Endothelial cell of hepatic sinusoid (primary cell): ENCODE results near the gene CHD2.
"Not testable (repeated sequence)": the region's sequence is repeated elsewhere in the genome, so short reads cannot be mapped to it uniquely, and the experiment has no call there.

Source experiments
- in situ Hi-C: cut with HindIII; loops from 2 replicates; pipeline ENCODE4 v1.10.0; 2017; ENCODE audit warnings: low sequenced_read_pairs

CHD2 gene

GRCh38 chr15:92899948-92900730 is at the start of gene CHD2:
Gene CHD2 (plus strand): TSS chr15:92900324. CDS start chr15:92901238, 914 bp downstream.
- in situ Hi-C loops = loop anchor here (5.0 to 10.0 kb wide), 2 partner anchors 68 to 85 kb away; no protein-coding TSS in a partner anchor

GRCh38 chr15:92853222-92853621 is 46.9 kb upstream of the CHD2 start:
- in situ Hi-C loops = no loop called here

- in situ Hi-C loops = no loop called here
Observed at GRCh38 chr15:92861742-92862141, 38.4 kb upstream of the CHD2 start.

DNA sequence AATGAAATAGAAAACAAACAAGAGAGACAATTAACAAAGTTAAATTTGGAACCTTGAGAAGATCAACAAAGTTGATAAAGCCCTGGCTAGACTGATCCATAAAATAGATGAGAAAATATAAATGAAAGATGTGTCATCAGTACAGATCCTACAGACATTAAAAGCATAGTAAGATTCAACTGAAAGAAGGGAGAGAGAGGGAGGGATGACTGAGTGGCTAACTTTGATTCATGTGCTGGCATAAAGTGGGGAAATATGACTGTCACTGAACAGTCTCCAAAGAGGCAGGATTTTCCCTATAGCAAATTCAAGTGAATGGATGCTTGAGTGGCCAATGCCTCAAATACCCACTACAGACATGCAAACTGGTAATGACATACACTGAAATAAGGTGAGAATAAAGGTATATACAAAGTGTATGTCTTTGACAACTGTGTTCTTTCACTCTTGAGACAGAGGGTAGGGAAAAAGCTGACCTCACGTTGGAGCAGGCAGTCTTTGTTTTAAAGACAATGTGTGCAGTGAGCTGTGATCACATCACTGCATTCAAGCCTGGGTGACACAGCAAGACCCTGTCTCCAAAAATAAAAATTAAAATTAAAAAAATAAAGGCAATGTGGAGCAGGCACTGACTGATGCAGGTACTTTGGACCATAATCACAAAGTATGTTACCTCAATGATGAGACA is 35.9 kb upstream of the CHD2 start:
- in situ Hi-C loops = no loop called here

DNA sequence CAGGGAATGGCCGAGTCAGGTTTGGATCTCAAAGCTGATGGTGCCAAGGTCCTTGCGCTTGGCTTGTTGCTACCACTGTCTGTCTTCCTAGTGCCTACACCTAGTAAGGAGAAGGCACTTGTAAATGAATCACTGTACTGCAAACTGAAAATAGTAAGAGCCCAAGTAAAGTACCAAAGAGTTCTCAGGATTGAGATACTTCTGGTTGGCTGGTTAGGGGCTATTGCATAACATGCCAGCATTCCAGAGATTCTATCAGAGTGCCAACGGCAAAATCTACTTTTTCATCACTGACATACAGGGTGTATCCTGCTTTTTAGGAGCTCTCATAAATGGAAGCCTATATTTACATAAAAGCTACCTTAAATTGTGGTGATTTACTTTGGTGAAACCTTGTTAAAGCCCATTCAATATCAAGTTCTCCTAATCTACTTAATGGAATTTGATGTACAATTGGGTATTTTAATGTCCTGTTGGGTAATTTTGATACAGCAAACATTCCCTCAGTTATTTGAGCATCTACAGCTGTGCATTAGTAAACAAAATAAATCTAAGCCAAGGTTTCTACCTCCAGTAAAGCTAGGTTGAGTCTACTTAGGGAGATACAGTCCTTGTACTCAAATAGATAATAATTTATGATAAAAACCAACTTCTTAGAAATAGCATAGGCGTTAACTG is 30.7 kb upstream of the CHD2 start:
- in situ Hi-C loops = no loop called here

DNA sequence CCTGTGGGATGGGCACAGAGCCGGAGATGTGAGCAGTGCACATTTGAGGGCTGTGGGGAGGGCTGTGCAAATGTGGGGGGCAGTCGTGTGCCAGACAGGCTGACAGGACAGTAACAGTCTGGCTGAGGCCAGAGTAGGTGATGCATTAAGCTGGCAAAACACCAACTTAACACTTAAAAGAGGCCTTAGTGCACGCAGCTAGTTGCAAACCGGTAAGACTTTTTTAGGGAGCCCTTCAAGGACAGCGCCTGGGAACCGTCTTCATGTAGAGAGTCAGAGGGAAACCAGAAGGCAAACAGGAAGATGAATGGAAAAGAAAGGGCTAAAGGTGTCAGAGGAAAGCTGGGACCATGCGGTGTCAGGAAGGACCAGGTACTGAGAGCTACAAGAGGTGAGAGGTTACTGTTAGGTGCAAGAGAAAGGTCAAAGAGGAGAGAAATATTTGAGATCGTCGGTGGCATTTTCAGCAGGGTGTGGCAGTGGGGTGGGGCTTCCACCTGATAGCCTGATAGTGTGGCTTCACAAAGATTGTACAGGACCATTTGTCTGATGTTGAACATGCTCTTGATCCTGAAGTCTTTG is 30.0 kb upstream of the CHD2 start:
- in situ Hi-C loops = no loop called here

- in situ Hi-C loops = not testable (repeated sequence)
Observed at GRCh38 chr15:92872967-92873366, 27.2 kb upstream of the CHD2 start.

DNA sequence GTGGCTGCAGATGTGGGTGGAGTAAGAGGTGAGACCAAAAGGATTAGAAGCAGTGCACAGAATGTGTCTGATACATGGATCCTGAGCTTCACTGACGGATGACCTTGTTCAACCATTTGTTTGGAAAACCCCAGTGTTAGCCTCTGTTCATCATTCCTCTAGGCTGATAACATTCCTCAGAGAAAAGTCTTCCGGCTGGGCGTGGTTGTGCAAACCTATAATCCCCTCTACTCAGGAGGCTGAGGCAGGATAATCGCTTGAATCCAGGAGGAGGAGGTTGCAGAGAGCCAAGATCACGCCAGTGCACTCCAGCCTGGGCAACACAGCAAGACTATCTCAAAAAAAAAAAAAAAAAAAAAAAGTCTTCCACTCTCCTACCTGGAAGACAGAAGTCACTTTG is 23.1 kb upstream of the CHD2 start:
- in situ Hi-C loops = no loop called here

- in situ Hi-C loops = no loop called here
Observed at GRCh38 chr15:92877416-92877815, 22.7 kb upstream of the CHD2 start.

DNA sequence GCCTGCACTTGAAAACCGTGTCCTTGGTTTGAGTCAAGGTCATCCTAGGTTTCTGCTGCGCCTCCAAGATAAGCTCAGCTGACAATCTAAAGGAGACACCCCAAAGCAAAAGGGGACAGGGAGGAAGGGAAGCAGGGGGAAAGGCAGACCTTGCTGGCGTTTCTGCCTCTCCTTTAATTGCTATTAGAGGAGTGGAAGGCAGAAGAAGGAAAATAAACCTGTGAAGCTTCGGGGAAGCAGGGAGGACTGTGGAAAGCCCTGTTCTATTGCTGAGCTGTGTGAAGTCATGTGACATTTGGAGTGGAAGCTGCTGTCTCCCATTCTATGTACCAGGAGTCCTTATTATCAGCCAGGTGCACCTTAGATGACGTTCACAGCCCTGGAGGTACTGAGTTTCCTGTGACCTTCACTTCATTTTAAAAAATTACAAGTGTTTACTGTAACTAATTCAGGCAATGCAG is 21.5 kb upstream of the CHD2 start:
- in situ Hi-C loops = no loop called here

- in situ Hi-C loops = no loop called here
Observed at GRCh38 chr15:92879949-92880725, 20.0 kb upstream of the CHD2 start.

DNA sequence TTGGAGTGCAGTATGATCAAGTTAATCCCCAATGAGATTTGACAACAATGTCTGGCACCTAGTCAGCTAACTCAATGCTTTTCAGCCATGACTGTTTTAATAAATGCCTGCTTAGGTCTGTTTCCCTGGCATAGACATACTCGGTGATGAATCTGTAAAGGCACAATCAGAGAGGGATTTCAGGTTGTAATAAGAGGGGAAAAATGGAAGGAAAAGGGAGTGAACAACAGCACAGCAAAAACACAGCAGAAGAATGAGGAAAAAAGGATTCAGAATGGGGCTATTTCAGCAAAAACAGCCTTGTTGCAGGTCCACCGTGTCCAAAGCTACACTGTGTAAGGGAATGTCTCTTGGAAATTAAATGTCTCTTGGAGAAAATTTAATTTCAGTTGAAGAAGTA is 19.3 kb upstream of the CHD2 start:
- in situ Hi-C loops = no loop called here

GRCh38 chr15:92881211-92881754 is 18.8 kb upstream of the CHD2 start:
- in situ Hi-C loops = no loop called here

DNA sequence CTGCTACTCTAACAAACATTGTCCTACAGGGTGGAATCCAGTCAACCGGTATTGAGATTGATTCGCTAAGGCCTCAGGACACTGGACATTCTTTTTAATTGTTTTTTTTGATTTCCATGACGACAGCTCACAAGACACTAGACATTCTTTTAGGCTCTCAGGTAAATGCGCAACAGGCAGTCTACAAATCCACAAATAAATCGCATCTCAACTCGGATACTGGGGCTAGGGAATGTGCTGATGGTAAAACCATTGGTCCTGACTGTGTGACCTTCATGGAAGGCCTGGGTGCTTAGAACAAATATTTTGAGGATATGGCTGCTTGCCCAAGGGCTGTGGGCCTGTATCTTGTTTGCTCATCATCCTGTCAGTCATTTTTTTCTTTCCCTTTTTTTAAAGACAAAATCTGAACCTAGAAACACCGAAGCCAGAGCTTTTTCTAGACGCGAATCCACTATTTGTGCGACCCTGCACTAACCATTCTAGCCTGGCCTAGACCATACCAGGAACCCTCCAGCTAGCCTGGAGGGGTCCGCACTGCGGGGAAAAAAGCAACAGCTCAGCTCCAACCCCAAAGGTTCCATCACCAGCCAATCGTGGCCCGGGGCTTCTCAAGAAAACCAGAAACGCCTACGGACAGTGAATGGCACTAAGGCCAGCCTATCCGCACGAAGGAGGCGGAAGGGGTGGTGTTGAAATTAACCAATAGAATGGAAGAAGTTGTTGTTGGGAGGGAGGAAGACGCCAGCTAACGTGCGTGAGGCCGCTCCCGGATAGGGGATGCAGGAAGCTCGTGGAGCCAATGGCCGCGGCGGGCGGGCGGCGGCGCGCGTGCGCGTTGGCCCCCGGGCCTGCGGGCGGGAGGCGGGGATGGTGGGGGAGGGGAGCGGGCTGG is 18.1 kb upstream of the CHD2 start:
- in situ Hi-C loops = no loop called here

GRCh38 chr15:92882697-92883162 is 17.4 kb upstream of the CHD2 start:
- in situ Hi-C loops = no loop called here

- in situ Hi-C loops = no loop called here
Observed at GRCh38 chr15:92883163-92883875, 16.8 kb upstream of the CHD2 start.

GRCh38 chr15:92883876-92884435 is 16.2 kb upstream of the CHD2 start:
- in situ Hi-C loops = no loop called here
